HEK293 (cell line): ENCODE data around the gene GNPTG.

Source experiments
- CTCF ChIA-PET: fragments of 350-600 bp; formaldehyde crosslinking; extraction: SDS; loops from one replicate; lab custom pipeline; 2021; ENCODE audit warnings: antibody characterized with exemption; lab: Yijun Ruan, JAX
- POLR2A ChIA-PET: fragments of 300-600 bp; formaldehyde crosslinking; extraction: SDS; loops from one replicate; lab custom pipeline; 2020; ENCODE audit warnings: antibody characterized with exemption, inconsistent platforms; lab: Yijun Ruan, JAX
- H3K27ac ChIP-seq: fragments of 200-500 bp; sonication (Bioruptor generic); 2 replicates; pipeline ENCODE4 v1.5.1; 2014; ENCODE audit warnings: low read depth, low read length, control low read depth, inconsistent platforms; ENCODE audit errors: extremely low read depth
- H3K36me3 ChIP-seq, 2 experiments: fragments of 200-500 bp in 1 of 2; sonication (Bioruptor generic) in 1 of 2; 1 replicate in 1 of 2; 2 replicates in 1 of 2; pipeline ENCODE4 v1.5.1; 2014 to 2017; ENCODE audit warnings: inconsistent platforms in 2 of 2, low read length in 2 of 2; ENCODE audit not compliant: control insufficient read depth in 2 of 2, insufficient read depth in 1 of 2
- H3K4me1 ChIP-seq: fragments of 200-500 bp; sonication (Bioruptor generic); 2 replicates; pipeline ENCODE4 v1.5.1; 2014; ENCODE audit warnings: mild to moderate bottlenecking, low read length, inconsistent platforms; ENCODE audit not compliant: control insufficient read depth, insufficient read depth
- H3K4me3 ChIP-seq: 2 replicates; pipeline ENCODE4 v1.5.1; 2011; ENCODE audit warnings: low read depth, mild to moderate bottlenecking, control low read depth, low read length, moderate library complexity
- H3K9me3 ChIP-seq: fragments of 200-500 bp; sonication (Bioruptor generic); 2 replicates; pipeline ENCODE4 v1.5.1; 2014; ENCODE audit warnings: low read depth, low read length, inconsistent platforms; ENCODE audit not compliant: control insufficient read depth, insufficient read depth
- CTCF ChIP-seq: fragments of 450-650 bp; formaldehyde crosslinking; IDR thresholded peaks from 2 replicates; pipeline ENCODE4 v1.5.1; 2016; ENCODE audit warnings: missing biosample characterization, missing genetic modification characterization
- GLI4 ChIP-seq: fragments of 450-650 bp; formaldehyde crosslinking; IDR thresholded peaks from 2 replicates; pipeline ENCODE4 v1.5.1; 2016; ENCODE audit warnings: missing biosample characterization, missing genetic modification characterization
- SCRT1 ChIP-seq: fragments of 450-650 bp; formaldehyde crosslinking; IDR thresholded peaks from 2 replicates; pipeline ENCODE4 v1.5.1; 2016; ENCODE audit warnings: missing biosample characterization, missing genetic modification characterization, borderline replicate concordance
- ZNF121 ChIP-seq: fragments of 450-650 bp; formaldehyde crosslinking; IDR thresholded peaks from 2 replicates; pipeline ENCODE4 v1.5.1; 2016; ENCODE audit warnings: missing biosample characterization, missing genetic modification characterization
- ZNF169 ChIP-seq: fragments of 450-650 bp; formaldehyde crosslinking; IDR thresholded peaks from 2 replicates; pipeline ENCODE4 v1.5.1; 2016; ENCODE audit warnings: missing biosample characterization, missing genetic modification characterization
- ZNF292 ChIP-seq: fragments of 450-650 bp; formaldehyde crosslinking; IDR thresholded peaks from 2 replicates; pipeline ENCODE4 v1.5.1; 2016; ENCODE audit warnings: low read depth, missing biosample characterization, missing genetic modification characterization, borderline replicate concordance
- ZNF548 ChIP-seq: fragments of 450-650 bp; formaldehyde crosslinking; IDR thresholded peaks from 2 replicates; pipeline ENCODE4 v1.5.1; 2016; ENCODE audit warnings: missing biosample characterization, missing genetic modification characterization
- ZNF837 ChIP-seq: fragments of 450-650 bp; formaldehyde crosslinking; IDR thresholded peaks from 2 replicates; pipeline ENCODE4 v1.5.1; 2016; ENCODE audit warnings: missing biosample characterization, missing genetic modification characterization
- ZSCAN30 ChIP-seq: fragments of 450-650 bp; IDR thresholded peaks from 2 replicates; pipeline ENCODE4 v1.5.1; 2018; ENCODE audit warnings: missing biosample characterization, mild to moderate bottlenecking, missing genetic modification characterization, moderate library complexity
- TF ChIP-seq, protein P1 (sequence below): fragments of 450-650 bp; formaldehyde crosslinking; IDR thresholded peaks from 2 replicates; pipeline ENCODE4 v1.5.1; 2016; ENCODE audit warnings: missing biosample characterization, missing genetic modification characterization
- TF ChIP-seq, protein P2 (sequence below): fragments of 450-650 bp; formaldehyde crosslinking; IDR thresholded peaks from 2 replicates; pipeline ENCODE4 v1.5.1; 2016; ENCODE audit warnings: missing biosample characterization, missing genetic modification characterization
- TF ChIP-seq, protein P3 (sequence below): fragments of 450-650 bp; formaldehyde crosslinking; IDR thresholded peaks from 2 replicates; pipeline ENCODE4 v1.5.1; 2016; ENCODE audit warnings: missing biosample characterization, missing genetic modification characterization

Gene GNPTG

DNA sequence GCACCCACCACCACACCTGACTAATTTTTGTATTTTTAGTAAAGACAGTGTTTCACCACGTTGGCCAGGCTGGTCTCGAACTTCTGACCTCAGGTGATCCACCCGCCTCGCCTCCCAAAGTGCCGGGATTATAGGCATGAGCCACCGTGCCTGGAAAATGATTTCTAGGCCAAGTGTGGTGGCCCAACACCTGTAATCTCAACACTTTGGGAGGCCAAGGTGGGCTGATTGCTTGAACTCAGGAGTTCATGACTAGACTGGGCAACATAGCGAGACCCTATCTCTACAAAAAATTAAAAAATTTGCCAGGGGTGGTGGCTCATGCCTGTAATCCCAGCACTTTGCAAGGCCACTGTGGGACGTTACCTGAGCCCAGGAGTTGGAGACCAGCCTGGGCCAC, 29.3 kb upstream of the GNPTG start:
- TF ChIP-seq GLI4 (tag by site-specific recombination) (no peak), ZNF121 (tag by site-specific recombination) (peak; percentile 82)
- no peak overlapping the region for H3K27ac ChIP-seq
- peaks cover 16 to 63% of the 10 kb centered on the region in 2 experiments; a peak in 2 of 3 replicates for H3K36me3 ChIP-seq
- no peaks in the 10 kb centered on the region for H3K4me1 ChIP-seq
- ChIA-PET POLR2A (interaction anchor here (0.6 kb wide), 1 partner anchor 21 kb away, joined by 5 read pairs; no protein-coding TSS in a partner anchor), CTCF (no interaction called here)
- no peak overlapping the region for H3K4me3 ChIP-seq
- no peaks in the 10 kb centered on the region for H3K9me3 ChIP-seq

DNA sequence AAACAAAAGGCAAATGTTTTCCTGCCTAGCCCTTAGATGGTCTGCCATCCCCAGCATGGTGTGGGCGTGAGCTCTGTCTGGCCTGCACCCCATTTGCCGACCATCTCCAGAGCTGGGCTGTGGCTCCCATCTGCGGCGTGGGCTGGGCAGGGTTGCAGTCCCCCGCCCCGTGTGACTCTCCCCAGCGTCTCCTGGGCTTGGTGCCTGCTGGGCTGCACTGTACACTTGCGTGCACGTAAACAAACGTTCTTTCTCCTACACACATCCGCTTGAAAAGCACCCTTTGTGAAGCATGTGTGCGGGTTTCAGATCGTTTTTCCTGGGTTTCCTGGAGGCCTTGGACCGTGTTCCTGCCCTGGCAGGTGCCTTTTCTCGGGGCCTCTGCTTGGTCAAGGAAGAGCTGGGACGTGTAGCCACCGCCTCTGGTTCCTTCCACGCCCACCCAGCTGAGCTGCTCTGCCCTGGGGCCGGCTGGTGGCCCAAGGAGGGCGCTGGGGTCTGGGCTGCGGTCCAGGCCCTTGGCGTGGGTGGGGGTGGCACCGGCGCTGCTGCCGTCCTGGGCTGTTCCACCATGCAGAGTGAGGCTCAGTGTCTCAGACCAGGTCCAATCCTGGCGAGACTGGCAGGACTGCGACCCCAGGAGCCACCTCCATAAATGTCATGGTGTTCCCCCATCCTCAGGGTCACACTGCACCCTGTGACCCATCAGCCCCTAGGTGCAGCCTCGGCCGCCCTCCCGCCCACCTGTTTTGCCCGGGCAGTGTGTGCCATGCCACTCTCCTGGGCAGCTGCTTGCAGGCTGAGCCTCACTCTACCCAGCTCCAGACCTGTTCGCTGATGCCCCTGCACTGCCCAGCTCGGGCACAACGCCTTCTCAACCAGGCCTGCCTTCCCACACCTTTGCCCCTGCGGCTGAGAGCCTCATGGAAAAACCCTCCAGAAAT, 28.2 kb upstream of the GNPTG start:
- POLR2A ChIA-PET, result no interaction called here
- CTCF ChIA-PET, result no interaction called here
- TF ChIP-seq ZNF169 (tag by site-specific recombination), result no peak
- TF ChIP-seq, protein P1, sequence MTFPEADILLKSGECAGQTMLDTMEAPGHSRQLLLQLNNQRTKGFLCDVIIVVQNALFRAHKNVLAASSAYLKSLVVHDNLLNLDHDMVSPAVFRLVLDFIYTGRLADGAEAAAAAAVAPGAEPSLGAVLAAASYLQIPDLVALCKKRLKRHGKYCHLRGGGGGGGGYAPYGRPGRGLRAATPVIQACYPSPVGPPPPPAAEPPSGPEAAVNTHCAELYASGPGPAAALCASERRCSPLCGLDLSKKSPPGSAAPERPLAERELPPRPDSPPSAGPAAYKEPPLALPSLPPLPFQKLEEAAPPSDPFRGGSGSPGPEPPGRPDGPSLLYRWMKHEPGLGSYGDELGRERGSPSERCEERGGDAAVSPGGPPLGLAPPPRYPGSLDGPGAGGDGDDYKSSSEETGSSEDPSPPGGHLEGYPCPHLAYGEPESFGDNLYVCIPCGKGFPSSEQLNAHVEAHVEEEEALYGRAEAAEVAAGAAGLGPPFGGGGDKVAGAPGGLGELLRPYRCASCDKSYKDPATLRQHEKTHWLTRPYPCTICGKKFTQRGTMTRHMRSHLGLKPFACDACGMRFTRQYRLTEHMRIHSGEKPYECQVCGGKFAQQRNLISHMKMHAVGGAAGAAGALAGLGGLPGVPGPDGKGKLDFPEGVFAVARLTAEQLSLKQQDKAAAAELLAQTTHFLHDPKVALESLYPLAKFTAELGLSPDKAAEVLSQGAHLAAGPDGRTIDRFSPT (tag by site-specific recombination), result 0 out of 2 replicates have a peak, but pooled peaks have one; percentile 20
- Histone ChIP-seq H3K4me1 (no peaks in the 10 kb centered on the region), H3K4me3 (no peak overlapping the region), H3K9me3 (no peaks in the 10 kb centered on the region), H3K27ac (no peak overlapping the region), H3K36me3 (peaks cover 12 to 51% of the 10 kb centered on the region in 2 experiments; a peak in 2 of 3 replicates)

- no peaks in the 10 kb centered on the region for H3K4me1 ChIP-seq
- CTCF ChIA-PET, result no interaction called here
- peaks cover 10 to 43% of the 10 kb centered on the region in 2 experiments; a peak in 2 of 3 replicates for H3K36me3 ChIP-seq
- no peaks in the 10 kb centered on the region for H3K9me3 ChIP-seq
- no peak overlapping the region for H3K27ac ChIP-seq
- POLR2A ChIA-PET, result no interaction called here
- TF ChIP-seq ZNF292 (tag by site-specific recombination) (no peak), ZNF837 (no peak), ZNF121 (tag by site-specific recombination) (no peak), CTCF (no peak), ZSCAN30 (no peak), ZNF548 (tag by site-specific recombination) (no peak), SCRT1 (tag by site-specific recombination) (no peak)
- TF ChIP-seq, protein P2, sequence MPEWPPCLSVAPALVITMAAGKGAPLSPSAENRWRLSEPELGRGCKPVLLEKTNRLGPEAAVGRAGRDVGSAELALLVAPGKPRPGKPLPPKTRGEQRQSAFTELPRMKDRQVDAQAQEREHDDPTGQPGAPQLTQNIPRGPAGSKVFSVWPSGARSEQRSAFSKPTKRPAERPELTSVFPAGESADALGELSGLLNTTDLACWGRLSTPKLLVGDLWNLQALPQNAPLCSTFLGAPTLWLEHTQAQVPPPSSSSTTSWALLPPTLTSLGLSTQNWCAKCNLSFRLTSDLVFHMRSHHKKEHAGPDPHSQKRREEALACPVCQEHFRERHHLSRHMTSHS (tag by site-specific recombination), result no peak
- TF ChIP-seq, protein P3, sequence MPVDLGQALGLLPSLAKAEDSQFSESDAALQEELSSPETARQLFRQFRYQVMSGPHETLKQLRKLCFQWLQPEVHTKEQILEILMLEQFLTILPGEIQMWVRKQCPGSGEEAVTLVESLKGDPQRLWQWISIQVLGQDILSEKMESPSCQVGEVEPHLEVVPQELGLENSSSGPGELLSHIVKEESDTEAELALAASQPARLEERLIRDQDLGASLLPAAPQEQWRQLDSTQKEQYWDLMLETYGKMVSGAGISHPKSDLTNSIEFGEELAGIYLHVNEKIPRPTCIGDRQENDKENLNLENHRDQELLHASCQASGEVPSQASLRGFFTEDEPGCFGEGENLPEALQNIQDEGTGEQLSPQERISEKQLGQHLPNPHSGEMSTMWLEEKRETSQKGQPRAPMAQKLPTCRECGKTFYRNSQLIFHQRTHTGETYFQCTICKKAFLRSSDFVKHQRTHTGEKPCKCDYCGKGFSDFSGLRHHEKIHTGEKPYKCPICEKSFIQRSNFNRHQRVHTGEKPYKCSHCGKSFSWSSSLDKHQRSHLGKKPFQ, result no peak
- no peak overlapping the region for H3K4me3 ChIP-seq
These were observed 27.4 kb upstream of the GNPTG start for GRCh38 chr16:1324286-1324826.
